HG03064 (cell line): Measurements from ENCODE around the gene CTBP1.
"Not testable (repeated sequence)": the region's sequence is repeated elsewhere in the genome, so short reads cannot be mapped to it uniquely, and the experiment has no call there.

ENCODE experiments used
- ATAC-seq: cut with Tn5 transposase; IDR thresholded peaks from one replicate; pipeline ENCODE4 v1.9.1; 2021; ENCODE audit warnings: low read depth; ENCODE audit not compliant: unreplicated experiment

CTBP1 gene

GRCh38 chr4:1239950-1240307 lies 9.0 kb downstream of the CTBP1 start:
- no peak for ATAC-seq

GRCh38 chr4:1239141-1239949 lies 9.6 kb downstream of the CTBP1 start:
- ATAC-seq: no peak

GRCh38 chr4:1238676-1239000 lies 10.3 kb downstream of the CTBP1 start:
- no peak for ATAC-seq

GRCh38 chr4:1237981-1238675 lies 10.8 kb downstream of the CTBP1 start:
- ATAC-seq: no peak

GRCh38 chr4:1237261-1237660 lies 11.7 kb downstream of the CTBP1 start:
- ATAC-seq: not testable (repeated sequence)

GRCh38 chr4:1236836-1237235 lies 12.1 kb downstream of the CTBP1 start:
- ATAC-seq: not testable (repeated sequence)

GRCh38 chr4:1236103-1236641 lies 12.8 kb downstream of the CTBP1 start:
- ATAC-seq: no peak

GRCh38 chr4:1235381-1236102 lies 13.4 kb downstream of the CTBP1 start:
- ATAC-seq: no peak

- ATAC-seq: no peak
These were observed 14.1 kb downstream of the CTBP1 start for GRCh38 chr4:1234811-1235292.

- ATAC-seq: no peak
These were observed 14.6 kb downstream of the CTBP1 start for GRCh38 chr4:1234309-1234695.

- ATAC-seq: no peak
These were observed 15.2 kb downstream of the CTBP1 start for GRCh38 chr4:1233641-1234308.

- no peak for ATAC-seq
These were observed 16.0 kb downstream of the CTBP1 start for GRCh38 chr4:1232661-1233621.

- no peak for ATAC-seq
These were observed 17.1 kb downstream of the CTBP1 start for GRCh38 chr4:1231637-1232360.

GRCh38 chr4:1230971-1231636 lies 17.8 kb downstream of the CTBP1 start:
- ATAC-seq: no peak

GRCh38 chr4:1230316-1230715 lies 18.6 kb downstream of the CTBP1 start:
- ATAC-seq: no peak

GRCh38 chr4:1229117-1229849 lies 19.6 kb downstream of the CTBP1 start:
- ATAC-seq: no peak

- ATAC-seq: no peak
These were observed 21.1 kb downstream of the CTBP1 start for GRCh38 chr4:1227816-1228215.

- ATAC-seq: no peak
These were observed 22.3 kb downstream of the CTBP1 start for GRCh38 chr4:1226598-1226997.
